SK-N-SH (cell line): ENCODE data around the gene PPY. TPM values are rescaled to one million over a fixed set of nuclear protein-coding genes. Genes with fewer than 3 reads are reported as not detected.
"Not testable (repeated sequence)": the region's sequence is repeated elsewhere in the genome, so short reads cannot be mapped to it uniquely, and the experiment has no call there.

Experiments
- CTCF ChIA-PET: fragments of 300-600, 350-600 bp; formaldehyde crosslinking; extraction: SDS; loops from one replicate; lab custom pipeline; 2021; lab: Yijun Ruan, JAX
- POLR2A ChIA-PET: fragments of 350-600 bp; sonication (Branson Sonifier 250); formaldehyde crosslinking; extraction: SDS; loops from one replicate; lab custom pipeline; 2020; ENCODE audit warnings: antibody characterized with exemption, inconsistent platforms; lab: Yijun Ruan, JAX
- DNase-seq: peaks from one replicate; pipeline ENCODE4 v3.0.0; 2012
- H2AFZ ChIP-seq: fragments of 200-600 bp; sonication (generic); 2 replicates; pipeline ENCODE4 v1.8.1; 2016; ENCODE audit warnings: antibody characterized with exemption, mild to moderate bottlenecking, low read depth
- H3F3A ChIP-seq: fragments of 200-600 bp; sonication (generic); replicated peaks from 2 replicates; pipeline ENCODE3; 2016; ENCODE audit warnings: antibody characterized with exemption, mild to moderate bottlenecking; ENCODE audit not compliant: insufficient read depth
- H3K27ac ChIP-seq, 2 experiments: fragments of 200-500 bp in 1 of 2; fragments of 200-600 bp in 1 of 2; sonication (Bioruptor generic) in 1 of 2; sonication (generic), shearing (Covaris generic) in 1 of 2; 2 replicates each; pipeline versions ENCODE4 v1.5.1 to v1.6.1; 2014 to 2016; ENCODE audit warnings: low read depth in 2 of 2, inconsistent platforms in 1 of 2, low read length in 1 of 2, mild to moderate bottlenecking in 1 of 2, mixed read lengths in 1 of 2
- H3K27me3 ChIP-seq: fragments of 200-600 bp; sonication (generic), shearing (Covaris generic); 2 replicates; pipeline ENCODE4 v1.6.1; 2016; ENCODE audit warnings: mixed run types; ENCODE audit not compliant: insufficient read depth
- H3K36me3 ChIP-seq, 2 experiments: fragments of 200-500 bp in 1 of 2; fragments of 200-600 bp in 1 of 2; sonication (Bioruptor generic) in 1 of 2; sonication (generic) in 1 of 2; replicated peaks in 1 of 2; 2 replicates each; pipeline versions ENCODE3 to v1.5.1; 2014 to 2016; ENCODE audit warnings: low read length in 1 of 2, mild to moderate bottlenecking in 1 of 2; ENCODE audit not compliant: insufficient read depth in 2 of 2, control insufficient read depth in 1 of 2
- H3K4me1 ChIP-seq, 2 experiments: fragments of 200-500 bp in 1 of 2; fragments of 200-600 bp in 1 of 2; sonication (Bioruptor generic) in 1 of 2; sonication (generic), shearing (Covaris generic) in 1 of 2; 2 replicates each; pipeline versions ENCODE4 v1.5.1 to v1.6.1; 2014 to 2016; ENCODE audit warnings: low read depth in 1 of 2, low read length in 1 of 2, mixed run types in 1 of 2; ENCODE audit not compliant: insufficient read depth in 2 of 2, control insufficient read depth in 1 of 2
- H3K4me2 ChIP-seq: fragments of 200-600 bp; sonication (generic), shearing (Covaris generic); 2 replicates; pipeline ENCODE4 v1.6.1; 2017; ENCODE audit warnings: mixed run types
- H3K4me3 ChIP-seq, 2 experiments: fragments of 200-500 bp in 1 of 2; fragments of 200-600 bp in 1 of 2; sonication (Bioruptor generic) in 1 of 2; sonication (generic), shearing (Covaris generic) in 1 of 2; 2 replicates each; pipeline versions ENCODE4 v1.5.1 to v1.8.1; 2014 to 2016; ENCODE audit warnings: low read depth in 2 of 2, inconsistent platforms in 1 of 2, low read length in 1 of 2, mild to moderate bottlenecking in 1 of 2, mixed read lengths in 1 of 2, moderate library complexity in 1 of 2
- H3K79me2 ChIP-seq: fragments of 200-600 bp; sonication (generic); 2 replicates; pipeline ENCODE4 v1.8.1; 2017; ENCODE audit warnings: mild to moderate bottlenecking; ENCODE audit not compliant: insufficient read depth
- H3K9ac ChIP-seq: fragments of 200-600 bp; sonication (generic); 2 replicates; pipeline ENCODE4 v1.6.1; 2017; ENCODE audit warnings: mixed run types
- H3K9me2 ChIP-seq: fragments of 200-600 bp; sonication (generic); 2 replicates; pipeline ENCODE4 v1.6.1; 2017; ENCODE audit warnings: mixed run types
- H3K9me3 ChIP-seq: fragments of 200-600 bp; sonication (generic); 2 replicates; pipeline ENCODE4 v1.6.1; 2017; ENCODE audit warnings: mixed run types, mild to moderate bottlenecking, moderate library complexity
- H4K20me1 ChIP-seq: fragments of 200-600 bp; sonication (generic); 2 replicates; pipeline ENCODE4 v1.6.1; 2017; ENCODE audit warnings: mild to moderate bottlenecking, mixed run types; ENCODE audit not compliant: insufficient read depth
- CHD2 ChIP-seq: fragments of 150-350 bp; IDR thresholded peaks from 2 replicates; pipeline ENCODE4 v1.6.1; 2018; ENCODE audit warnings: low read length; ENCODE audit not compliant: partially characterized antibody
- ELF1 ChIP-seq: IDR thresholded peaks from 2 replicates; pipeline ENCODE4 v1.4.0; 2012
- EZH2phosphoT487 ChIP-seq: fragments of 200-600 bp; sonication (generic); IDR thresholded peaks from 2 replicates; pipeline ENCODE4 v1.6.1; 2017; ENCODE audit warnings: low read depth, mixed run types, mild to moderate bottlenecking, antibody characterized with exemption, moderate library complexity, borderline replicate concordance
- GABPA ChIP-seq: IDR thresholded peaks from 2 replicates; pipeline ENCODE4 v1.4.0; 2012; ENCODE audit warnings: low read depth, mild to moderate bottlenecking
- IRF3 ChIP-seq: fragments of 150-350 bp; IDR thresholded peaks from 2 replicates; pipeline ENCODE4 v1.6.1; 2016; ENCODE audit warnings: mild to moderate bottlenecking, low read depth, low read length
- MAX ChIP-seq: IDR thresholded peaks from 2 replicates; pipeline ENCODE4 v1.4.0; 2012; ENCODE audit warnings: low read depth
- RAD21 ChIP-seq: IDR thresholded peaks from 2 replicates; pipeline ENCODE4 v1.6.1; 2012; ENCODE audit warnings: mild to moderate bottlenecking, low read length
- RCOR1 ChIP-seq: fragments of 150-350 bp; IDR thresholded peaks from 2 replicates; pipeline ENCODE4 v1.6.1; 2017; ENCODE audit warnings: antibody characterized with exemption, low read length
- REST ChIP-seq: IDR thresholded peaks from 2 replicates; pipeline ENCODE4 v1.6.1; 2012; ENCODE audit warnings: mild to moderate bottlenecking, low read depth, low read length, moderate library complexity
- RFX5 ChIP-seq: IDR thresholded peaks from 2 replicates; pipeline ENCODE4 v1.6.1; 2012; ENCODE audit warnings: mild to moderate bottlenecking, improper control_type of control experiment, low read length
- TAF1 ChIP-seq: IDR thresholded peaks from 2 replicates; pipeline ENCODE4 v1.6.1; 2012; ENCODE audit warnings: low read depth, mild to moderate bottlenecking, low read length, moderate library complexity, borderline replicate concordance
- ZBTB33 ChIP-seq: IDR thresholded peaks from 2 replicates; pipeline ENCODE4 v1.4.0; 2012; ENCODE audit warnings: low read depth, borderline replicate concordance
- WGBS: methylation state at CpG from one replicate; pipeline ENCODE4 v1.1.6; 2017; ENCODE audit warnings: low lambda C conversion rate; 5-methylcytosine and 5-hydroxymethylcytosine counted together
- polyA plus RNA-seq, 3 experiments: library from polyadenylated mRNA; depleted of rRNA; stranded (reverse); fragments of >200 nt; gene quantifications; 2 replicates each; pipeline ENCODE4 v1.2.3, GENCODE V29; 2012

PPY gene
- polyA plus RNA-seq, 1 of the 3 experiments (the other 2 are of a cell fraction): not detected

GRCh38 chr17:43972444-43973212, 30.4 kb upstream of the PPY start:
- H3K9me3 ChIP-seq, H3F3A ChIP-seq, H3K27ac ChIP-seq, H3K9ac ChIP-seq, H2AFZ ChIP-seq, H3K4me2 ChIP-seq, H4K20me1 ChIP-seq, H3K9me2 ChIP-seq, H3K36me3 ChIP-seq, H3K79me2 ChIP-seq, DNase-seq, H3K27me3 ChIP-seq, H3K4me3 ChIP-seq, POLR2A ChIA-PET: not testable (repeated sequence)
- WGBS: 87% methylated on average over 22 of the region's 22 CpGs
- peaks cover 0 to 19% of the 10 kb centered on the region in 2 experiments; a peak in 2 of 4 replicates for H3K4me1 ChIP-seq
- CTCF ChIA-PET: interaction anchor here (1.1 to 1.6 kb wide), 3 partner anchors 15 to 29 kb away, joined by 3 to 6 read pairs (median 4); no protein-coding TSS in a partner anchor

GRCh38 chr17:43971436-43971835, 29.2 kb upstream of the PPY start:
- H3K36me3 ChIP-seq, H3K9ac ChIP-seq, H3K4me3 ChIP-seq, H2AFZ ChIP-seq, H3K4me2 ChIP-seq, H3K27me3 ChIP-seq, H3K9me2 ChIP-seq, DNase-seq, H3K9me3 ChIP-seq, H3K79me2 ChIP-seq, POLR2A ChIA-PET, H3F3A ChIP-seq, H3K27ac ChIP-seq, H4K20me1 ChIP-seq: not testable (repeated sequence)
- CTCF ChIA-PET: interaction anchor here (1.1 to 1.6 kb wide), 2 partner anchors 26 to 27 kb away, joined by 4 to 6 read pairs; no protein-coding TSS in a partner anchor
- H3K4me1 ChIP-seq: peaks cover 0 to 15% of the 10 kb centered on the region in 2 experiments; a peak in 2 of 4 replicates
- WGBS: 37% methylated on average over 2 of the region's 2 CpGs

GRCh38 chr17:43970366-43970765, 28.1 kb upstream of the PPY start:
- DNase-seq: no peak
- CTCF ChIA-PET: interaction anchor here (0.9 kb wide), 1 partner anchor 13 kb away, joined by 5 read pairs; no protein-coding TSS in a partner anchor
- no peak overlapping the region for H2AFZ ChIP-seq
- H3K4me1 ChIP-seq: peaks cover 0 to 15% of the 10 kb centered on the region in 2 experiments; a peak in 2 of 4 replicates
- H3K36me3 ChIP-seq: no peaks in the 10 kb centered on the region
- no peak overlapping the region for H3K27ac ChIP-seq
- no peak overlapping the region for H3K4me2 ChIP-seq
- H4K20me1 ChIP-seq: no peaks in the 10 kb centered on the region
- H3K79me2 ChIP-seq: no peaks in the 10 kb centered on the region
- H3K4me3 ChIP-seq: no peak overlapping the region
- POLR2A ChIA-PET: no interaction called here
- whole genome bisulfite sequencing: 68% methylated on average over 4 of the region's 4 CpGs
- H3K9me3 ChIP-seq: no peaks in the 10 kb centered on the region
- H3K9ac ChIP-seq: no peak overlapping the region
- H3F3A ChIP-seq: no peaks in the 10 kb centered on the region
- no peaks in the 10 kb centered on the region; the same call in 1 of the 2 replicates for H3K27me3 ChIP-seq
- no peaks in the 10 kb centered on the region for H3K9me2 ChIP-seq
- TF ChIP-seq GABPA (no peak), MAX (no peak), TAF1 (no peak), REST (no peak), RFX5 (no peak), EZH2phosphoT487 (no peak), IRF3 (no peak), ZBTB33 (no peak), CHD2 (no peak), RCOR1 (no peak), ELF1 (no peak), RAD21 (no peak)
